K562 (cell line): ENCODE measurements around the gene LIMS2.

Experiments
- JUN ChIP-seq, 2 experiments: sonication (generic) in 1 of 2; formaldehyde crosslinking in 1 of 2; IDR thresholded peaks; 2 replicates each; pipeline versions ENCODE4 v1.6.1 to v1.8.0; 2012 to 2022; ENCODE audit warnings: borderline replicate concordance in 2 of 2, mild to moderate bottlenecking in 2 of 2, improper control_type of control experiment in 1 of 2, low read depth in 1 of 2, low read length in 1 of 2, missing genetic modification reagents in 1 of 2
- ZNF436 ChIP-seq: fragments of 250-450, 450-650 bp; sonication (Bioruptor Pico); formaldehyde crosslinking; IDR thresholded peaks from 2 replicates; pipeline ENCODE4 v1.7.0; 2020; ENCODE audit warnings: mild to moderate bottlenecking
- TF ChIP-seq, protein P1 (sequence below): fragments of 150-350 bp; conservative IDR thresholded peaks from 2 replicates; pipeline ENCODE4 v1.6.1; 2014; ENCODE audit warnings: low read length

DNA sequence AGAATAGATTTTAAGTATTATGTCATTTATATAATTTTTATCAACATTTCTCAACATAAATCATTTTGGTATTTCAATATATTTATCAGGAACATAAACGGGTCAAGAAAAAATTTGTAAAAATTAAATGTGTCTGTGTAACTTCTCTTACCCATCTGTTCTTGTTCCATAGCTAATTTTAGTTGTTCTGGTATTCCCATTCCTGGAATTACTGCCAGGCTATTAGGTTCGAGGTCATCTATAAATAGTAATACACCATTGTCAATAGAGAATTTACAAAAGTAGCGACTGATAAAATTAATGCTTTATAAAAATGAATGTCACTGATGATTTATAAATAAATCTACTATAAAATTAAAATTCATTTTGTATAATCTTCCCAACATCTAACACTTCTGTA lies 47.5 kb upstream of the LIMS2 start:
- TF ChIP-seq JUN (IDR thresholded peaks at IDR 0.05; ENCODE audit: borderline replicate concordance, low read depth, low read length) (no peak), JUN (CRISPR knock-in tag; IDR thresholded peaks at IDR 0.05; ENCODE audit: borderline replicate concordance) (no peak), ZNF436 (CRISPR knock-in tag) (no peak)
- TF ChIP-seq, protein P1, sequence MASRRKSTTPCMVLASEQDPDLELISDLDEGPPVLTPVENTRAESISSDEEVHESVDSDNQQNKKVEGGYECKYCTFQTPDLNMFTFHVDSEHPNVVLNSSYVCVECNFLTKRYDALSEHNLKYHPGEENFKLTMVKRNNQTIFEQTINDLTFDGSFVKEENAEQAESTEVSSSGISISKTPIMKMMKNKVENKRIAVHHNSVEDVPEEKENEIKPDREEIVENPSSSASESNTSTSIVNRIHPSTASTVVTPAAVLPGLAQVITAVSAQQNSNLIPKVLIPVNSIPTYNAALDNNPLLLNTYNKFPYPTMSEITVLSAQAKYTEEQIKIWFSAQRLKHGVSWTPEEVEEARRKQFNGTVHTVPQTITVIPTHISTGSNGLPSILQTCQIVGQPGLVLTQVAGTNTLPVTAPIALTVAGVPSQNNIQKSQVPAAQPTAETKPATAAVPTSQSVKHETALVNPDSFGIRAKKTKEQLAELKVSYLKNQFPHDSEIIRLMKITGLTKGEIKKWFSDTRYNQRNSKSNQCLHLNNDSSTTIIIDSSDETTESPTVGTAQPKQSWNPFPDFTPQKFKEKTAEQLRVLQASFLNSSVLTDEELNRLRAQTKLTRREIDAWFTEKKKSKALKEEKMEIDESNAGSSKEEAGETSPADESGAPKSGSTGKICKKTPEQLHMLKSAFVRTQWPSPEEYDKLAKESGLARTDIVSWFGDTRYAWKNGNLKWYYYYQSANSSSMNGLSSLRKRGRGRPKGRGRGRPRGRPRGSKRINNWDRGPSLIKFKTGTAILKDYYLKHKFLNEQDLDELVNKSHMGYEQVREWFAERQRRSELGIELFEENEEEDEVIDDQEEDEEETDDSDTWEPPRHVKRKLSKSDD = no peak
